Hippocampal formation (tissue), 2 donors: ENCODE data around the gene LPCAT1.
"Not testable (repeated sequence)": the region's sequence is repeated elsewhere in the genome, so short reads cannot be mapped to it uniquely, and the experiment has no call there.

Source experiments
- DNase-seq, 2 donors: peaks; one replicate each; lab custom pipeline; 2025; lab: John Stamatoyannopoulos, UW

The LPCAT1 gene

DNA sequence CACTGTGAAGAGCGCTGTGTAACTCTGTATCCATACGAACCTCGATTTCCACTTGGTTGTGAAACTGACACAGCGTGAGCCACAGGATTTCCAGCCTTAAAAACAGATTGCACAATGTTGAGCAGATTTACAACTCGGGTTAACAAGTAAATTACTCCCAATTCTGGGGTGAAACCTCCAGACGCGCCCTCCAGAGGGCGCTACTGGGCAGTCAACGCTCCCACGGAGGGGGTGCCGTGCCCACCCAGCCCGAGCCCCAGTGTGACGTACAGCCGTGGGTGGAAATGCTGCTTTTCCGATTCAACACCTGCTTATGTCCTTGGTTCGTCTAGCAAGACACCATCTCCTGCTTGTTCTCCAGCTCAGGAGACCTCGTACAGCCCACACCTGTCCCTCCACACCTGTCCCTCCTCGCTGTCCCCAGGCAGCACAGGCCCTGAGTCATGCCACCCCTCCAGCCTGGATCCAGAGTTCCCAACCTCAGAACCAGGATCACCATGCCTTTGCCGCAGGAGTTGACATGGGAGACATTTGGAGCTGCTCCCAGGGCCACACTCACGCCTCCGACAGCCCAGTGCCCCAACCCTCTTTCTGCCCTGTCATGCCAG, 44.1 kb downstream of the LPCAT1 start:
- DNase-seq, result no peak

DNA sequence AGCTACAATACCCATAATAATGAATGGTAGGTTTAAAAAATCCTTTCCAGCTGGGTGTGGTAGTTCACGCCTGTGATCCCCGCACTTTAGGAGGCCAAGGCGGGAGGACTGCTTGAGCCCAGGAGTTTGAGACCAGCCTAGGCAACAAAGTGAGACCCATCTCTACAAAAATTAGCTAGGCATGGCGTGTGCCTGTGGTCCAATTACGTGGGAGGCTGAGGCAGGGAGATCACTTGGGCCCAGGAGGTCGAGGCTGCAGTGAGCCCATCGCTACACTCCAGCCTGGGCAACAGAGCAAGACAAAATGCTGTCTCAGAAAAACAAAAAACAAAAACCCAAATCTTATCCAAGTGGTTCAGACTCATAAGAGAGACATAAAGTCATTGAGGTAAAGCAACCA, 44.7 kb downstream of the LPCAT1 start:
- no peak for DNase-seq

DNA sequence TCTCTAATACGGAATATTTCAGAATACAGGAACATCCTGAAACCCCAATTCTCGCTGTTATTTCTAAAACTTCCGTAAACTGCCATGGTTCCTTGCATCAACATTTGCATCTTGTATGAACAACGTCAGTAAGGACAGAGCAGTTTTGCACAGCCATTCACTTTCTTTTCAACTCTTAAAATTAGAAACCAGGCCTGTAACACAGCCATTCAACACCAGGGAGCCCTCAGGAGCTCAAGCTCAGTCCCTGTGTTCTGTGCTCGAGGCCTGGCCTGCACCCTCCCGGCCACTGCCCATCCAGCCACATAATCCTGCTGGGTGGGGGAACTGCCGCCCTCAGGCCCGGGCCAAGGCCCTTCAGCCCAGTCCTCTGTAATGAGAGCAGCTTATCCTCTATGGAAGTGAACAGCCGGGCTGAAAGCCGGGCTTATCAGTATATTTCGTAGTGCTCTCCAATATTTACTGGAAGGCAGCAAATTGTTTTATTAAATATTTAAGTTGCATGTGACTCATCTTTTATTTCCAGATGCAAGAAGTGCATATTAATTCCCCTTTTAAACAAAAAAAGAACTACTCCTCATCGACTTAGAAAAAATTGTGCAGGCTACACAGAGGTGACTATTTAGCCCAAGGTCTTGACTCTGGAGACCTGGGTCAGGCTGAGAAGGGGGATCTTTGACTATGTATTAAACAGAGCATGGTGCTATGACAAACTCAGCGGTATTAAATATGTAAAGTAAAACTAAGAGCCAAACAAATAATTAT, 45.3 kb downstream of the LPCAT1 start:
- no peak for DNase-seq

GRCh38 chr5:1477341-1477740, 46.4 kb downstream of the LPCAT1 start:
- peak in 1 of 2 donors; percentile 20 for DNase-seq

DNA sequence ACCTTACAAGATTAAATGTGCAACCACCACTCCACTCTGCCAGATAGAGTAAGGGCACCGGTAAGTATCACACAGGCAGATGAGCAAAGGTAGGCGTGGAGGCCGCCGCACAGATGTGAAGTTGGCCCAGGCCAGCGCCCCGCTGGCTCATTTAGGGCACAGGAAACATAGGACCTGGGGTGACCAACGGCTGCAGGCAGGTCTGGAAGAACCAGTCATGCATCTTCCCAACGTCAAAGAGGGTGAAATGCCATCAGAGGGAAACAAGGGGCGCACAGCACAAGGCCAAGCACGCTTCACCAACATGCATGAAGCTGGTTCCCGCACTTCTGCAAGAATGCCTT, 46.8 kb downstream of the LPCAT1 start:
- no peak for DNase-seq

DNA sequence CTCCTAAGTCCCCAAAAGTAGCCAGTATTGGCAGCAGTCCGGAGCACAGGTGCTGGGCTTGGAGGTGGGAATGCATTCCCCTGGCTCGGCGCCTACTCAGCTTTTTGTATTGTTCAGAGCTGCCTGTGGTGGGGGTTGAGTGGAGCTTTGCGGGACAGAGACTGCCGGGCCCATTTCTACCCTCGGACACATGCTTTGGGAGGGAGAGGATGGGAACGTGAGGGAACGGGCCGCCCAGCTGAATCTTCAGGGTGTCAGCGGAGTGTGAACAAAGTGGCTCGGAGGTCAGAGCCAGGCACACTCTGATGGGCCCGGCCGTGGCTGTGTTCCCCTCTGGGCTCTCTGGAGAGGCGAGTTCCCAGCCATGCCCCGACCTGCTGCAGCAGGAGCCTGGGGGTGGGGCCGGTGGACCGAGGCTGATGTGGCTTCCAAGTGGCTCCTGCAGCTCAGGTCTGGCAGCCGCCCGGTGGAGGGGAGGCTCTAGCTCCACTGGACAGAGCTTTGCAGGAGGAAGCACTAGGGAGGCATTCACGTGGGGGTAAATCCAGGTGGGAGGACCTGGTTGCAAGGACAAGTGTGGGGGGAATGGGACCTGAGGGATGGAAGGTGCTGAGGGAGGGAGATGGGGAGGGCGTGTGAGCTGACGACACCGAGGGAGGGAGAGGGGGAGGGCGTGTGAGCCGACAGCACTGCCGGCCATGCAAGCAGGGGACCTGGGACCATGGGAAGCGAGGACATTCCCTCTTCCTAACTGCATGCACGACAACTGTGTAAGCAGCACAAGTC, 47.4 kb downstream of the LPCAT1 start:
- DNase-seq, result no peak

DNA sequence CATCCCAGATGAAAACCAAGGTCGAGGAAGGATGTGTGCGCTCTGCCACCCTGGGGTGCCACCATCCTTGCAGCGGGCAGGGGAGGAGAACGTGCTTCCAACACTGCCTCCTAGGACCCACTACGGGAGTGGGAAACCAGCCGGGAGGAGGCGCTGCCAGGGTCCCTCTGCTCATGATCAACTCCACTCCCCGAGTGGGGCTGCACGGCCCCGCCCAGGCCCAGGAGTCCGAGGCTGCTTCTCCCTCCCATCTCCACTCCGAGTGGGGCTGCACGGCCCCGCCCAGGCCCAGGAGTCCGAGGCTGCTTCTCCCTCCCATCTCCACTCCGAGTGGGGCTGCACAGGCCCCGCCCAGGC, 48.2 kb downstream of the LPCAT1 start:
- not testable (repeated sequence) for DNase-seq

- DNase-seq, result no peak
Observed at GRCh38 chr5:1474866-1475543, 48.8 kb downstream of the LPCAT1 start.

DNA sequence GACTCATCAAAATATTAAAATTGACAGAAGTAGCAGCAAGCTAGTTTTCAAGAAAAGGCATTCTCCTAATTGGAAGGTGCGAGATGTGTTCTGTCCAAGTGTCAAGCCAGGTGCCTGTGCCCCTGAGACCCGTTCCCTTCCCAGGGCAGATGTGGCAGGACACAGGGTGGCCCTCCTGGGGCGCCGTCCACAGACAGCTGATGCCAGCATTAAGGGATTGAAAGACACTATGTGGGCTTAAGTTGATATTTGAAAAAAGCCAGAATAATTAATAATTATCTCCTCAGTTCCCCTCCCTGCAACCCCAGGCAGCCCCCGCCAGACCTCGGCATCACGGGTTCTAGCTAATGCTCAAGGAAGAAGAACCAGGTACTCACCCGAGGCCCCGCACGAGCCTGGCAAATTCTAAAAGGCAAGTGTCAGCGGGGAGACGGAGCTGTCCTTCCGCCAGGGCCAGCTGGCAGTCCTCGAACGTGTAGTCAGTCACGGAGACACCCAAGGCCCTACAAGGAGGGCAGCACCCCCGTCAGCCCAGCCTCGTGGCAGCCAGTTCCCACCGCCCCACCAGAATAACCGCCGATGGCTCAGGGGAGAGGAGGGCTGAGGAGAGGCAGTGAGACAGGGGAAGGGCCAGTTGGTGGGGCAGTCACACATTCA, 49.4 kb downstream of the LPCAT1 start:
- no peak for DNase-seq

DNA sequence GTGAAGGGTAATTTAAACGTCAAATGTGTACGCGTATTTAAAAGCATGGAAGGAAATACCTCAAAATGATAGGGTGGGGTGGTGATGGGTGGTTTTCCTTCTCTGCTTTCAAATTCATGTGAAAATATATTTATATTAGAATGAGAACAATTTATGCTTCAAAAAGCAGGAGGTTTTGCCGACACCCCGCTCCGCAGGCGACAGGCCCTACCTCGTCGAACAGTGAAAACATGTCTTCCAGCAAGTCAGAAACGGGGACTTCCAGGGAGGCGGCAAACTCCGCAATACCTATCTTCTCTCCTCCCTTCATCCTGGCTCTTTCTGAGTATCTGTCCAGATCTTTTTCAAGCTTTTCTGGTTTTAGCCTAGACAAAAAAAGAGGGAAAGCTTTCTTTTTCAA, 50.0 kb downstream of the LPCAT1 start:
- no peak for DNase-seq

DNA sequence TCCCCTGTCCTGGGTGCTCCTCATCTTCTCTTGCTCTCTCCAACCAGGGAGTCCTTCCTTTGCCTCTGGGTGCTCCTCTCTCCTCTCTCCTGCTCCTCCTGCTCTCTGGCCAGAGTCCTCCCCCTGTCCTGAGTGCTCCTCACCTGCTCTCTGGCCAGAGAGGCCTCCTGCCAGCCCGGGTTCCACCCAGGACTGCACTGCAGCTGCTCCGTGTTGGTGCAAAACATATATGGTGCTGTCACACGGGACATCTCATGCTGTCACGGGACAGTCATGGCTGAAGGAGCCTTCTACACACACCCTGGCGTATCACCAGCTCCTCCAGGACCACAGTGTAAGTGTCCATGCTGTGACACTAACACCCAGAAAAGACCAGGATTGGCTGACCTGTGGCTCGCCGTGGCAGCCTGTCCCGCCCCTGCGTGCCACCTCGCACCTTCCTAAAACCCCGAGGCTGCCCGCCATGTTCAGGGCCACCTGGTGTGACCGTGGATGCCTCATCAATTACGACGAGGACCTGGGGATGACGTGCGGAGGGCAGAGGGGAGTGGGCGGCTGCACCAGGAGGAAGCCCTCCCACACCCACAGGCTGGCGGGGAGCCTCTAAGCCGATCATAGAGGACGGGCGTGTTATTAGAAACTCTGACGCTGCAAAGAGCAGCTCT, 50.7 kb downstream of the LPCAT1 start:
- DNase-seq, result no peak

DNA sequence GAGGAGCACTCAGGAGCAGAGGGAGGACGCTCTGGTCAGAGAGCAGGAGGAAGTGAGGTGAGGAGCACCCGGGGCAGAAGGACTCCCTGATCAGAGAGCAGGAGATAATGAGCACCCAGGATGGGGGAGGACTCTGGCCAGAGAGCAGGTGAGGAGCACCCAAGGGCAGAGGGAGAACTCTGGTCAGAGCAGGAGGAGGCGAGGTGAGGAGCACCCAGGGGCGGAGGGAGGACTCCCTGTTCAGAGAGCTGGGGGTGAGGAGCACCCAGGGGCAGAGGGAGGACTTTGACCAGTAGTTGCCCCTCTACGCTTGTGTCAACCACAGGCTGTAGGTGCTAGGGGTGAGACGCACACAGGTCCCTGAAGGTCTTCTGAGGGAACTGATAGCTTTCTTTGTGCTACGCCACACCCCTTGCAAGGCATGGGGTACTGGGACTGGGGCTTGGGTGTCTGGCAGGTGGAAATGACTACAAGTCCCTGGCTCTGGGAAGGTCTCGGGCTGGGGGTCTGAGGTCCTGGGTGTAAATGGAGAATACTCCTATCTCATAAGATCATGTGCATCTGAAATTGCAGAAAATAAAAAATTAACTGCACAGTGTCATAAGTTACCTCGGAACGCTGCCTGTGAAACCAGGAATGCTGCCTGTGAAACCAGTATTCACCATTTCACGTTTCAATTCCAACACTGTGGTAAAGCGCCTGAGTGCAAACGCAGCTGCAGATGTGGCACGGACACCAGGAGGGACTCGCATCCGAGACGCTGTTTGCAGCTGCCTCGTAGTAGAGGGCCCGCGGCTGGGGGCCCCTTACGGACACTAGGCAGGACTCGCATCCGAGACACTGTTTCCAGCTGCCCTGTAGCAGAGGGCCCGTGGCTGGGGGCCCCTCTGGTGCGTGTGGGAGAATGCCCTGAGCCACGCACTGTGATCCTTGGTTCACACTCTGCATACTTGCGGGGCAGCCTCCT, 51.5 kb downstream of the LPCAT1 start:
- DNase-seq, result no peak

DNA sequence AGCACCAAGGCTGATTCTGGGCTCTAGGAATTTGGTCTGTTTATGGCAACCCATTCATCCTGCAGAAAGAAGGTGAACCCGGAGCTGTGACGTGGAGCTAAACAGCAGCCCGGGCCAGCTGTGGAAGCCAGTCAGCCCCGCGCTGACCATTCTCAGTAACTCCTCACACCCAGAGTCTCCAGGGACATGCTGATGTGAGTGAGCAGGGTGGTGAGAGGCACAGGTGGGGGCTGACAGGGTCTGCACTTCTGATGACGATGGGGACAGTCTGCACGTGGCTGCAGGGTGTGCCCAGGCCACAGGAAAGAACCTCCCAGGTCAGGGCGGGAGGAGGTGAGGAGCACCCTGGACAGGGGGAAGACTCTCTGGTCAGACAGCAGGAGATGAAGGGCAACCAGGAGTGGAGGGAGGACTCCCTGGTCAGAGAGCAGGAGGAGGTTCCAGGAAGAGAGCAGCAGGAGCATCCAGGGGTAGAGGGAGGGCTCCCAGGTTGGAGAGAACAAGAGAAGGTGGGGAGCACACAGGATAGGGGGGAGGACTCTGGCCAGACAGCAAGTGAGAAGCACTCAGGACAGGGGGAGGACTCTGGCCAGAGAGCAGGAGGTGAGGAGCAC, 52.4 kb downstream of the LPCAT1 start:
- DNase-seq, result no peak

DNA sequence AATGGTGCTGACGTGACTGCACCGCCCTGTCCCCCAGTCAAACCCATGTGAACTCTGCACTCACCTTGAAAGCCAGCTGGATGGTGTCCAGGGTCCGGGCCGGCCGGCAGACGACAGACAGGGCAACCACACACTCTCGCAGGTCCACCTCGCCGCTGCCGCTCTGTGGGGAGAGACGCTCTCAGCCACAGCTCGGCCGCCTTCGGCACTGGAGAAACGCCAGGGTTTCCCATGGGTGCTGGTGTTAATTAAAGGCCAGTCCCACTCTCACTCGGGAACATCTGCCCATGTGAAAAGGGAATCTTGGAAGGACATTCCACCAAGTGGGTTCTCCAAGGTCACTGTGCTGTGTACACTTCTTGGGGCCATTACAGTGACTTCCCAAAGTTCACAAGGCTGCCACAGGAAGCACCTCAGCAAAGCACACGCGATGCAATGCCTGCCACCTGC, 53.0 kb downstream of the LPCAT1 start:
- no peak for DNase-seq

GRCh38 chr5:1468629-1469527, 54.9 kb downstream of the LPCAT1 start:
- DNase-seq, result no peak

GRCh38 chr5:1468247-1468612, 55.5 kb downstream of the LPCAT1 start:
- peak in 1 of 2 donors; percentile 15 for DNase-seq

GRCh38 chr5:1467341-1468246, 56.2 kb downstream of the LPCAT1 start:
- no peak for DNase-seq
